HG03139 (cell line): ENCODE measurements around the gene COX7B2.

ENCODE experiments used
- ATAC-seq: cut with Tn5 transposase; IDR thresholded peaks from one replicate; pipeline ENCODE4 v1.9.1; 2021; ENCODE audit not compliant: unreplicated experiment

The COX7B2 gene, protein sequence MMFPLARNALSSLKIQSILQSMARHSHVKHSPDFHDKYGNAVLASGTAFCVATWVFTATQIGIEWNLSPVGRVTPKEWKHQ

DNA sequence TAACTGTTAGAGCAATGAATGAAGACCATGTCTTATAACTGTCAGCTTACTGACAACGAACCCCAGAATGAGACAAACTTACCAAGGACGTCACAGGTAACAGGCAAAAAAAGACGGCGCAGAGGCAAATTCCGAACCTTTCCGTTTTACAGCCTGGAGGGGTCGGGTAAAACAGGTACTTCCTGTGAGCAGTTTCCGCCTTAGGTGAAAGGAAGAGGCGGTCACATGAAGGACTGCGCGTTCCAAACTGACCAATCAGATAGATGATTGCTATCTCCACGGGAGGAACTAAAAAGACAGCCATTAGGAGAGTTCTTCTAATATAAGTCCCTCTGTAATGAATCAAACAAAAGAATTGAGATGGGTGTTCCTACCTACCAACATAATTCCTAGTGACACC, at the start of gene COX7B2:
COX7B2 (minus strand) TSS at position 168 of the 400 bp plus-strand sequence. CDS start 174,053 bp downstream, outside the sequence.
- no peak for ATAC-seq

DNA sequence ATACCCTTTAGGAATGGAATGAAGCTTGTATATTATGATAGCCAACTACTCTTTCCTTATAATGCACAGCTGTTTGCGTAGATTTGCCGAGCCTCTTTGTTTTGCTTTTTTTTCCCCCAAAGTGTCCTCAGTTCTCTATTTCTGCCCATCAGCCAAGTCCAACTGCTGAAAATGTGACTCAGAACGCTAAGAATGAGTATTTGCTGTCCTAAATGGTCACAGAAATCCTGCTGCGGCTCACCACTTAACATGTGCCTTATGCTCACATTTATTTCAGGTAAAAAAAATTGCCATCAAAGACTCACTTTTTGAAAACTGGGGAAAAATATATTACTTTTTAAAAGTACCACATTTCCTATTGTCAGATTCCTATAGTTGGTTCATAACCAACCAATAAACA, 47.4 kb upstream of the COX7B2 start:
- ATAC-seq = no peak

DNA sequence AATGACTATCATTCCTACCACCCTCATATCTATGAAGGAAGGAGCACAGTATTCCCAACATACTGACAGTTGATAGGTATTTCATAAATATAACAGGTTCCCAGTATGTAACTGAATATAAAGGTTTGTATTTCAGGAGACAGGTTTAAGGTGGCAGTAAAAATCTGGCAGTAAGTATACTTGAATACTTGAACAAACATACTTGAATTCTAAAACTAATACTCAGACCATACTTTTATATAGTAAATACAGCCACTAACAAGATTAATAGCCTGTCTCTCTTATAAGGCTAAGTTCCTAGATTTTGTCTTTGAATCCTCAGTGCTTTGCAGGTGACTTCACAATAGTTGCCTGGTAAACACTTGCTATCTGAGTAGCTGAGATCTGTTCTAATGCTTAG, 46.6 kb upstream of the COX7B2 start:
- no peak for ATAC-seq

DNA sequence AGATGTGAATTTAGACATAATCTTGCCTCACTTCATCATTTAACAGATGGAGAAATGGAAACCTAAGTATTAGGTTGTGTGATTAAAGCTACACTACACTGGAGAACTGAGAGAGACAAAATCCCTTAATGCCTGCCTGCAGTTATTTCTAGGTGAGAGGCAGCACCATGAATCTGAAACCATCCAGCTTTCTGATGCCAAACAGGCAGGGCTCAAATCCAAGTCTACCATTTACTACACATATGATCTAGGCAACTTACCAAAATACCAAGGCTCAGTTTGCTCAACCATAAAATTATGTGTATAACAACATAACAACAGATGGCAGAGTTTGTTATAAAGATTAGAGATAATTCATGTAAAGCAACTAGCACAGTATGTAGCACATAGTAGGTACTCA, 45.6 kb upstream of the COX7B2 start:
- ATAC-seq = no peak

DNA sequence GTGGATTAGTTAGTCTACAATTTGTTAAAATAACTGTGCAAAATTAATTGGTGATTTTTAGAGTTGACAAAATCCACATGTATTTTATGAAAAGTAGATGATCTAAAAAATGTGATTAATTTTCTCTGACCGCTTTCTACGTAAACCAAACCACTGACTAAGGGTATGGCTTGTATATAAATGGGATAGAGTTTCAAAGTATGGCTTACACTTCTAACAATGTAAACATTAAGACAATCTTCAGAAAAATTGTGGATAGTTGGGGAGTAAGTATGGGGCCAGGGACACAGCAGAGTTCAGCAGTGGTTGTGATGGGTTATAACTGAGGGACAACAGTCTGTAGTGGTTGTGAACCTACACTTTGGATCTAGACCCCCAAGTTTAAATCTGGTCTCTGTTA, 44.5 kb upstream of the COX7B2 start:
- no peak for ATAC-seq

DNA sequence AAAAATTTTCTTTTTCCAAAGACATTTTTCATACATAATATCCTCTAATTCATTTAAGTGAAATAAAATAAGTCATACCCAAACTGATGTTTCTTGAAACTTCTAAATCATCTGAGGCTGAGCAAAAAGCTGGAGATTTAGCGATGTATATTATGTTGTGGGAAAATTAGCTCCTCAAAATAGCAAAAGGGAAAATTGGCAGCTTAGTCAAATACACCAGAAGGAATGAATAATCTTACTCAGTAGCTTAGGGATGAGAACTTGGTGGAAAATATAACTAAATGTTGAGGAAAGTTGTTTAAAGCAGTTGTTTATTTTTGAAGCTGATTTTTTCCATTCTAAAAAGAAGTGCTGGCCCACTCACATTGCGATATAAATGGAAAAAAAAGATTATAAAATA, 43.4 kb upstream of the COX7B2 start:
- ATAC-seq = no peak

DNA sequence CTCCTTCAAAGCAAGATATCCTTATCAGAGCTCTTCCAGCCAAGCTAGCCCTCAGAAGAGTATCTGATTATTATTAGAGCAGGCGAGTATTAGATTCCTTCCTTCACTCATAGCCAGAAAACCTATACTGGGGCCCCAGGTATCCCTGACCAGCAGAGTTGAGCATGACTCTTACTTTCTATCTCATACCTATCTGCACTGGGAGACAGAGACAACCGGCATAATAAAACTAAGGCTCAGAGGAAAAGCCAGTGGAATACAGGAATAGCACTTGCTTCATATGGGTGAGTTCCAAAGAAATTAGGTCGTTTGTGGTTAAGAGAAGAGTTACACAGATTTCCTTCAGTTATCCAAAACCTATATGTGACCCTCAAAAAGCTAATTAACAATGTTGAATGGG, 41.8 kb upstream of the COX7B2 start:
- ATAC-seq = no peak

DNA sequence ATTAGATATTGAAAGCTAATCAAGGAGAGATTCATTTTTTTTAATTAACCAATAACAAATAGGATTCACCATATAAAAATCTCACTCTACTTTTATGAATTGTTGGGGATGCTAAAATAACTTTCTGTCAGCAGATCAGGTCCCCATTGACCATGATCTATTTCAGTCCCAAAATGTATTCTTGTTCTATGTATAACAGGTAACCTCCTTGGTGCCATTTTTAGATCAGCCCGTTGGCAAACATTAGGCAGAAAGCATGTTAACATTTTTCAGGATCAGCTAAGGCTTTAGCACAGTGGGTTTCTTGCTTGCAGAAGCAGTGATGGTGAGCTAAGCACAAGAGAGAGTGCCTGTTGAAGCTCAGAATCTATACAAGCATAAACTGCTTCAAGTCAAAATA, 40.8 kb upstream of the COX7B2 start:
- ATAC-seq = no peak

DNA sequence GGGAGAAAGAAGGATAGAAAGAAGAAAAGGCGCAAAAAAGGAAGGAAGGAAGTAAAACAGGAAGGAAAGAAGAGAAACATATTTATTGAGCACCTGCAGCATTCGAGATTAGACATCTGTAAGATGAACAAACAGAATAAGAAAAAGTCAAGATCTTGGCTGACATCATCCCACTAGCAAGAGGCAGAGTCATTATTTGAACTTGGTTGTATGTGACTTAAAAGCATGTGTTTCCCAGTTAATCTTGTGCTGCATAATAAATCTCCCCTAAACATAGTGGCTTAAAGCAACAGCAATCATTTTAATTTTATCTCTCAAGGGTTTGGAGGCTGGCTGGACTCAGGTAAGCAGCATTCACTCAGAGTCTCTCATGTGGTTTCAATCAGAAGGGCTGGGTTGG, 38.5 kb upstream of the COX7B2 start:
- no peak for ATAC-seq

DNA sequence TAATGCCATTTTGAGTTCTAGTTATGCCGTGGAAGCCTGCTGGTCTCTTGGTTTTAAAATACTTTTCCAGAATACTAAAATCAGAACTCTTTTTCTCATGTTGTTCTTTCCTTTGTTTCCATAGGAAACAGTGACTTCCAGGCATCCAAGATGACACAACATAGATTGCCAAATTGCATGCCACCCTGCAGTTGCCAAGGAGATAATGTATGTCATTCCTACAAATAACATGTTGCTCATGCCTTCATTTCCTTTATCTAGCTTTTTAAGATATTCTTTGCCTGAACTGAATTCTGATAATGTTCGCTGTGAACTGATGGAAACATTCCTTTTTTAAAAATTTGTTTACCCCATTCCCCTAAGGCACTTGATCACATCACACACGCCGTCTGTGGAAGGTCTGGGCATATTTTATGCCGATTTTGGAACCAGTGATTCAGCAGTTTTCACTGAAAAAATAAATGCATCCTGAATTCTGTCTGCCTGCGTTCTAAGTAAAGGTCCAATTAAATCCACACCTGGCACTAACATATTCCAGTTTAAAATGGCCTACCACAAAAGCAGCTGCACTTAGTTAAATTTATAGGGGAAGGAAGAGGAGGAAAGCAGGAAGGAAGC, 38.0 kb upstream of the COX7B2 start:
- ATAC-seq = no peak

DNA sequence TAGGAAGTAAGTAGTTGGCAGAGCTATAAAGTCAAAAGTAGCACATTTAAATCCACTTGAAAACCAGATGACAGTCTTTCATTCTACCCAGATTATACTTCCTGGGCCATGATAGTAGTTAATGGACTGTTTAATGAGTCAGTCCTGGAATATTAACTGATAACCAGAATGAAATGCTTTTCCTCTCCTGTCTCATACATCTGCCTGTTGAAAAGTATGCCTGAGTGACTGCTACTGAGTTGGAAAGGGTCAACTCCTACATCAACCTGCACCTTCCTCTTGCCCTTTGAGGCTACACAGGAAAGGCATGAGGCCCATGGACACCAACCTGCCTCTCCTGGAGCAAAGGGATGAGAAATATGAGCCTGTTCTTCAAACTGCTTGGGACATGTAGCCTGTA, 36.0 kb upstream of the COX7B2 start:
- ATAC-seq = no peak

DNA sequence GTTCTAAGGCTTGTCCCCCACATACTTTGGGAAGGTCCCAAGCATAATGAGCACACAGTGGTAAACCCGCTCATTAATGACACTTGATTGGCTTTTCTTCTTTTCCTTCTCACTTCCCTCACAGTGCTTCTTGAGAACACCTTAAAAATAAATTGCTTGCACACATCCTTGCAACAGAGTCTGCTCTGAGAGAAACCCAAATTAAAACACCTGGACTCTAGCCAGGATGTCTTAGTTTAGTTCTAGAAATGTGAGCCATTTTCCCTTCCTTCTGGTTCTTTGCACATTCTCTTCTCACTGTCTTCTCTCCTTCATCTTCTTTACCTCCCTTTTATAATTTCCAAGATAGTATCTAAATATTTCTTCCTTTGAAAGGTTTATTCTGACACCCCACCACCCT, 35.3 kb upstream of the COX7B2 start:
- ATAC-seq = no peak

DNA sequence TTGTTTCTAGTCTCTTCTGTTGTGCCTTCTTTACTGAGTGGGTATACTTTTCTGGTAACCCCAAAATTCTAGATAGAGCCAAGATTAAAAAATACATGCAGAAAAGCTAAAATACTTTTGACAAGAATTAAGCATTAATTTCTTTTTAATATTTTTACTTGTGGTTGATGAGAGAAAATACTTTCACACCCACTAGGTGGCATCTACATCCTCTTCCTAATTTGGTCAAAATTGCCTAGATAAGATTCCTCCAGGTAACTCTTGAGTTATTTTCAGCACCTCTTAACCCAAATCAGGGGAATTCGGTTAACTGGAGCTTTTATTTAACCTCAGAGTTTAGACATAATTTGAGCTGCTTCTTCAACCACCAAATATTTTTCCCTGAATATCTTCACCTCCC, 28.4 kb upstream of the COX7B2 start:
- no peak for ATAC-seq

DNA sequence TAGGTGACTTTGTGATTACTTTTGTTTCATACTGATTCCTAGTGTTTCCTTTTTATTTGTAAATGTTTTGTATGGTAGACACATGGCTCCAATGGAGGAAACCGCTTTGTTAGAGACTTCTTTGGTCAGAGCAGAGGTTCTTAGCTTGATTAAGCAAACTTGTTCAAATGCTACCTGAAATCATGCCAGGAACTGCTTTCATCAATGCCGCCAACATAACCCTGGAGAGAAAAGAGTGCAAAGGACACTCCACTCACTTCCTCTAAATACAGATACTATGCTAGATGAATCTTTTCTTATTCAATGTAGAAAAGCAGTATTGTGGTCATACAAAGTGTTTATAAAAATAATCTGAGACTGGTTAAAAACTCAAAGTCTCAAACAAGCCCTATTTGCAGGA, 25.7 kb upstream of the COX7B2 start:
- no peak for ATAC-seq

DNA sequence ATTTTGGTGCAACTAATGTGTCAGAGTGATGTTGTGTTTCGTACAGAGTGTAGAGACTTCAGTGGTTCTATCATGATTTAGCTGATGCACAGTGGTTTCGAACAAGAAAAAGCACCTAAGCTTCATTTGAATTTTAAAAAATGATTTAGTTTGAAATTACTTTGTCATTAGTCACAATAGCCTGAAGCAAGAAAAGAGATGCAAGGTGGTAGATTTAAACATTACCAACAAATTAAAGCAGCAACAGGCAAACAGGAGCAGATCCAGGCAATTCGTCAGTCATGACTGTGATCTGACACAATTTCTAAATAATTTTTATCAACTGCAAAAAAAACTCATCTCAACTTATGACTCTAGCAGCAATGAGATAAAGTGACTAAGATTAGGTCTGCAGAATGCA, 24.6 kb upstream of the COX7B2 start:
- no peak for ATAC-seq

DNA sequence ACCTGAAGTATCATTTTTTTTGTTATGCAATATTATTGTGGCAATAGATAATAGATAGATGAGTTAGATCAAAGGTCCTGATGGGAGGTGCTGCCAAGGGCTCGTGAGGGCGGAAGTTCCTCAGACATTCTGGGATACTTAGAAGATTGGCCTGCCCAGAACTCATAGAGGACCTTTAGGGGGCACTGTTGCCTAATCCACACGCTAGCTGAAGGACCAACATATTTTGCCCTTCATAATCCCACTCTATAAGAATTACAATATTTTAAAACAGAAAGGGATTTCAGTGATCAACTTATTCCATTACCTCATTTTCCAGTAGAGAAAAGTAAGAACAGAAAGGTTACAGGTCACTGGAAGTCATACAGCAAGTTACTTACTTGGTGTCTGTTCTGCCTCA, 22.9 kb upstream of the COX7B2 start:
- ATAC-seq = no peak

DNA sequence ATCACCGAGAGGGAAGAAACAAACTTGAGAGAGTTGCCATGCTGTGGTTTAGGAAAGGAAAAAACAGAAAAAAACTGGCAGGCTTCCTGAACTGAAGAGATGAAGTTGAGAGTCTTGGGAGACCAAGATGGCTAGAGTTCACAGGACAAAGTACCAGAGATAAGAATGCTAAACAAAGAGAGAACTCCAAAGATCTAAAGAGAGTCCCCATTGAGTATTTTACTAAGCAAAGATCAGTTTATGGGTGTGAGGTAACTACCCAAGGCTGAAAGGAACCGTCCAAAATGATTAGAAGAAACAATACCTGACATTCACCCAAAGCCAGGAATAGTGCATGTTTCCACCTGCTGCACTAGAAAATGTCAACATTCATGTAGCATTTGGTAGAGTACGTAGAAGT, 21.8 kb upstream of the COX7B2 start:
- ATAC-seq = no peak

DNA sequence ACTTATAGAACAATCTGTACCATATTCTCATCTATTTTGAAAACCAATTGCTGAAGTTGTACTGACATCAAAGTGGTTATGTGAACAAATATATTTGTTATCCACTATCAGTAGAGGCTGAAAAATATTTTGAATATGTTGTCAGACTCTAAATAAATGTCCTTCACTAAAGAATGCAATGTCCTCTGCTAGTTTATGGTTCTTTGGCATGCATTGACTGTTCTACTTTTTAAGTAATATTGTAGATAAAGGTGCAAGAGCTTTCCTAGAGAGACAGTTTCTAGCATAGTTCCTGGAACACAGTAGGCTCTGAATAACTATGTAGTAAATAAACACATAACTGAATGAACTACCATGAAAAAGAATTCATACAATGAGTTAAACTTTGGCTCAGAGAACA, 18.2 kb upstream of the COX7B2 start:
- no peak for ATAC-seq

DNA sequence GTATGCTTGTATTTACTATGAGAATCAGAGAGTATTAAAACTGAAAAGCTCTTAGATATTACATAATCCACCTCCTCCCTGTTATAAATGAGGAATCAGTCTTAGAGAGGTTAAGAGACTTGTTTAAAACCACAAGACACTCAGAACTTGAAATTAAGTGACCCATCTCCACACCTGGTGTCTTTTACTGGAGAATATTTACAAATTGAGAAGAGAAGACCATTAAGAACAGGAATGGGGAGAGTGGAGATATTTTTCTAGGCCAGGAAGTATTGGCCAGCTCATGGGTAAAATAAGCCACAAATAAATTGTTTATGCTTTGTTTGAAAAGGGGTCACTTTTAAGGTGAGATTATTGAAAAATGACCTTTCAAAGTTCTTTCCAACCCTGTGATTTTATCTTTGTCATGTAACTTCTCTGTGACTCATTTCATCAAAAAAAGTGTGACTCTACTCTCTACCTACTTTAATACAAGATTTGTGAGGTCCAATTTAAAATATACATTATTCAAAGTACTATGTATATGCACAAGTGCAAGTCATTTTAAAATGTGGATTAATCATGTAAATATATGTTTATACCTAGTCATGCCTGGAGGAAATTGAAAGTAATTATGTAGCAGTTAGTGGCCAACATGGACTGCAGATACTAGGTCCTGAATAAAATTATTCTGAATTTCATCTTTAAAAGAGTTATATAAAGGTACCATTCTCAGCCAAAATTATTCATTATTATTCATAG, 15.9 kb upstream of the COX7B2 start:
- no peak for ATAC-seq

DNA sequence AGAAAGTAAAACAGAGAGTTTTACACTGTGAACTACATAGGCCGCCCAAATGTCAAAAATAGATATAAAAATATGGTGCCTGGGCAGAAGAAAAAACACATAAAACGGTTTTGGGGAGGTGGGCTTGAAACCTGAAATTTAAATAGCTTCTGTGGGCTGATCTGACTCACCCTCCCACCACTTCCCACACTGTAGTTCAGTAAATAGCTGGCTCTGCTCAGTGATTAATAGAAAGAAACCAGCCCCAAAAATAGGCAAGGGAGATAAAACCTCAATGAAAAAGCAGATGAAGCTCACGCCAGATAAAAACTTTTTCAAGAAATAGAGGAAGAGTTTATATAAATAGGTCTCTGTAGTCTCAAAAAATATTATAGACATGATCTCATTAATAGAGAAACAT, 13.2 kb upstream of the COX7B2 start:
- no peak for ATAC-seq

DNA sequence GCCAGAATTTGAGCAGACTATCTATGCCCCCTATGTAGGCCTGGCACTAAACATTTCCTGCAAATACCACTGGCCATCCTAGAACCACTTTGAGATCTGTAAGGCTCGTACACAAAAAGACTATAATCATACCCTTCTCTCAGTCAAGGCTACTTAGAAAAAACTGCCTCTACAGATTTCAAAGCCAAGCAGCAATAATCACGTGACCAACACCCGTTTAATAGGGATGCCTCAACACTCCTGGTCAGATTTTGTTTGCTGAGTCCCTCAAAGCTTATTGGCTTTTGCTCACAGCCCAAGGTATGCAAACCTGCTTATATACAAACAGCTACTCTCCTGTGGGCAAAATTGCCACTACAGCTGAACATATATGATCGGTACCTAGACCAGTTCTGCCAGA, 897 bp downstream of the COX7B2 start:
- ATAC-seq = no peak

DNA sequence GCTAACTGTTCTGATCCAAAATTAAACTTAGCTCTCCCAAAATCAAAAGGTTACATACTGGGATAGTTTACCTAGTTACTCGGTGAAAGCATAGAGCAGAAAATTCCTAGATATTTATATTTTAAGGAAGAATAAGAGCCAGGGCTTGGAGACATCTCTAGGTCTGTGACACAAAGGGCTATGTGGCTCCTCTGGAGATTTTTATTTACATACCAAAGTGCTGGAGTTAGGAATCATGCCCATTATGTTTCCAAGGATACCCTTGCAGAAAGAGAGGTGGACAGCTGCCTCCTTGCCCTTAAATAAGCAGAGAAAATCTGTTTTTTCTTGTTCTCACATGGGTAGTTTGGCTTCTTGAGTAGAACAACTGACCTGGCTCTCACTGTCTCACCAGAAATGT, 9.0 kb downstream of the COX7B2 start:
- no peak for ATAC-seq

DNA sequence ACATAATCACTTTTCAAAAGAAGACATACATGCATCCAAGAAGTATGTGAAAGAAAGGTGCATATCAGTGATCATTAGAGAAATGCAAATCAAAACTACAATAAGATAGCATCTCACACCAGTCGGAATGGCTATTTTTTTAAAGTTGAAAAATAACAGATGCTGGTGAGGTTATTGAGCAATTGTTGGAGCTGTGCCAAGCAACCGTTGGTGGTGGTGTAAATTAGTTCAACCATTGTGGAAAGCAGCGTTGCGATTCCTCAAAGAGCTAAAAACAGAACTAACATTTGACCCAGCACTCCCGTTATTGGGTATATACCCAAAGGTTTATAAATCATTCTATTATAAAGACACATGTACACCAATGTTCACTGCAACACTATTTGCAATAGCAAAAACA, 14.2 kb downstream of the COX7B2 start:
- no peak for ATAC-seq
